ENCODE measurements around the gene SHCBP1L. TPM values are rescaled to one million over a fixed set of nuclear protein-coding genes. Genes with fewer than 3 reads are reported as not detected.

Gene SHCBP1L
- polyA plus RNA-seq: not detected
- long read RNA-seq, donor 1: 0 reads
- long read RNA-seq, donor 2: 0 reads
- long read RNA-seq, donor 3: 0 reads
- long read RNA-seq, donor 4: 0 reads
- long read RNA-seq, donor 5: 0 reads
- long read RNA-seq, donor 6: 0 reads
- long read RNA-seq, donor 7: 0 reads
- long read RNA-seq, donor 8: 0 reads
- long read RNA-seq, donor 9: 0 reads
- long read RNA-seq, donor 10: 0 reads

- FAIRE-seq (no peak), DNase-seq (peak in 1 of 2 donors; percentile 38)
- 37 to 55% (median 47%) methylated on average over 55 to 79 of the region's 79 CpGs for WGBS, 3 donors
- Histone ChIP-seq H3K4me1 (ENCODE audit: control insufficient read depth in 3 of 3, insufficient read depth in 2 of 3, low read depth in 1 of 3, low read length in 2 of 3) (peaks cover 0 to 5% (median 0%) of the 10 kb centered on the region in 3 donors), H3K4me3 (ENCODE audit: low read depth in 1 of 3, low read length in 3 of 3) (no peak within 1 kb of the TSS), H3K9me3 (ENCODE audit: control insufficient read depth in 2 of 2, insufficient read depth in 1 of 2, low read depth in 1 of 2, low read length in 1 of 2) (no peaks in the 10 kb centered on the region), H3K27ac (ENCODE audit: low read depth in 1 of 3, low read length in 2 of 3) (no peak within 1 kb of the TSS), H3K27me3 (ENCODE audit: control insufficient read depth in 3 of 3, insufficient read depth in 3 of 3, low read length in 3 of 3) (peaks cover 0 to 20% (median 4%) of the 10 kb centered on the region in 3 donors), H3K36me3 (ENCODE audit: control insufficient read depth in 3 of 3, insufficient read depth in 2 of 3, low read depth in 1 of 3, low read length in 3 of 3) (no peaks in the 10 kb centered on the region)
Observed at GRCh38 chr1:182952677-182953444, at the start of gene SHCBP1L. Gene SHCBP1L (minus strand): TSS chr1:182953166. CDS start chr1:182953133, 33 bp downstream.

GRCh38 chr1:183002267-183002666 is 49.3 kb upstream of the SHCBP1L start:
- Histone ChIP-seq H3K27ac (ENCODE audit: low read depth in 1 of 3, low read length in 2 of 3) (no peak overlapping the region), H3K27me3 (ENCODE audit: control insufficient read depth in 3 of 3, insufficient read depth in 3 of 3, low read length in 3 of 3) (peaks cover 0 to 5% (median 0%) of the 10 kb centered on the region in 3 donors), H3K9me3 (ENCODE audit: control insufficient read depth in 2 of 2, insufficient read depth in 1 of 2, low read depth in 1 of 2, low read length in 1 of 2) (no peaks in the 10 kb centered on the region), H3K4me1 (ENCODE audit: control insufficient read depth in 3 of 3, insufficient read depth in 2 of 3, low read depth in 1 of 3, low read length in 2 of 3) (peaks cover 0 to 4% (median 0%) of the 10 kb centered on the region in 3 donors), H3K4me3 (ENCODE audit: low read depth in 1 of 3, low read length in 3 of 3) (no peak overlapping the region), H3K36me3 (ENCODE audit: control insufficient read depth in 3 of 3, insufficient read depth in 2 of 3, low read depth in 1 of 3, low read length in 3 of 3) (no peaks in the 10 kb centered on the region)
- FAIRE-seq: no peak
- no peak for DNase-seq

GRCh38 chr1:183000167-183000962 is 47.4 kb upstream of the SHCBP1L start:
- Histone ChIP-seq H3K4me1 (ENCODE audit: control insufficient read depth in 3 of 3, insufficient read depth in 2 of 3, low read depth in 1 of 3, low read length in 2 of 3) (peaks cover 0 to 4% (median 0%) of the 10 kb centered on the region in 3 donors), H3K27me3 (ENCODE audit: control insufficient read depth in 3 of 3, insufficient read depth in 3 of 3, low read length in 3 of 3) (peaks cover 0 to 5% (median 0%) of the 10 kb centered on the region in 3 donors), H3K27ac (ENCODE audit: low read depth in 1 of 3, low read length in 2 of 3) (no peak overlapping the region), H3K9me3 (ENCODE audit: control insufficient read depth in 2 of 2, insufficient read depth in 1 of 2, low read depth in 1 of 2, low read length in 1 of 2) (no peaks in the 10 kb centered on the region), H3K4me3 (ENCODE audit: low read depth in 1 of 3, low read length in 3 of 3) (no peak overlapping the region), H3K36me3 (ENCODE audit: control insufficient read depth in 3 of 3, insufficient read depth in 2 of 3, low read depth in 1 of 3, low read length in 3 of 3) (no peaks in the 10 kb centered on the region)
- no peak for DNase-seq
- 72 to 81% (median 77%) methylated on average over 4 of the region's 4 CpGs for WGBS, 3 donors
- FAIRE-seq: no peak

- Histone ChIP-seq H3K9me3 (ENCODE audit: control insufficient read depth in 2 of 2, insufficient read depth in 1 of 2, low read depth in 1 of 2, low read length in 1 of 2) (no peaks in the 10 kb centered on the region), H3K27ac (ENCODE audit: low read depth in 1 of 3, low read length in 2 of 3) (no peak overlapping the region), H3K4me1 (ENCODE audit: control insufficient read depth in 3 of 3, insufficient read depth in 2 of 3, low read depth in 1 of 3, low read length in 2 of 3) (peaks cover 0 to 4% (median 0%) of the 10 kb centered on the region in 3 donors), H3K27me3 (ENCODE audit: control insufficient read depth in 3 of 3, insufficient read depth in 3 of 3, low read length in 3 of 3) (no peaks in the 10 kb centered on the region), H3K4me3 (ENCODE audit: low read depth in 1 of 3, low read length in 3 of 3) (no peak overlapping the region), H3K36me3 (ENCODE audit: control insufficient read depth in 3 of 3, insufficient read depth in 2 of 3, low read depth in 1 of 3, low read length in 3 of 3) (no peaks in the 10 kb centered on the region)
- FAIRE-seq: no peak
- no peak for DNase-seq
Observed at GRCh38 chr1:182998482-182998881, 45.5 kb upstream of the SHCBP1L start.

GRCh38 chr1:182996816-182997215 is 43.9 kb upstream of the SHCBP1L start:
- Histone ChIP-seq H3K27me3 (ENCODE audit: control insufficient read depth in 3 of 3, insufficient read depth in 3 of 3, low read length in 3 of 3) (no peaks in the 10 kb centered on the region), H3K9me3 (ENCODE audit: control insufficient read depth in 2 of 2, insufficient read depth in 1 of 2, low read depth in 1 of 2, low read length in 1 of 2) (no peaks in the 10 kb centered on the region), H3K4me1 (ENCODE audit: control insufficient read depth in 3 of 3, insufficient read depth in 2 of 3, low read depth in 1 of 3, low read length in 2 of 3) (no peaks in the 10 kb centered on the region), H3K36me3 (ENCODE audit: control insufficient read depth in 3 of 3, insufficient read depth in 2 of 3, low read depth in 1 of 3, low read length in 3 of 3) (no peaks in the 10 kb centered on the region), H3K27ac (ENCODE audit: low read depth in 1 of 3, low read length in 2 of 3) (no peak overlapping the region), H3K4me3 (ENCODE audit: low read depth in 1 of 3, low read length in 3 of 3) (no peak overlapping the region)
- no peak for DNase-seq
- no peak for FAIRE-seq
- 68 to 89% (median 69%) methylated on average over 1 of the region's 1 CpG for WGBS, 3 donors

GRCh38 chr1:182995894-182996293 is 42.9 kb upstream of the SHCBP1L start:
- 57 to 69% (median 68%) methylated on average over 4 of the region's 4 CpGs for WGBS, 3 donors
- Histone ChIP-seq H3K36me3 (ENCODE audit: control insufficient read depth in 3 of 3, insufficient read depth in 2 of 3, low read depth in 1 of 3, low read length in 3 of 3) (no peaks in the 10 kb centered on the region), H3K4me1 (ENCODE audit: control insufficient read depth in 3 of 3, insufficient read depth in 2 of 3, low read depth in 1 of 3, low read length in 2 of 3) (no peaks in the 10 kb centered on the region), H3K9me3 (ENCODE audit: control insufficient read depth in 2 of 2, insufficient read depth in 1 of 2, low read depth in 1 of 2, low read length in 1 of 2) (no peaks in the 10 kb centered on the region), H3K27me3 (ENCODE audit: control insufficient read depth in 3 of 3, insufficient read depth in 3 of 3, low read length in 3 of 3) (no peaks in the 10 kb centered on the region), H3K4me3 (ENCODE audit: low read depth in 1 of 3, low read length in 3 of 3) (no peak overlapping the region), H3K27ac (ENCODE audit: low read depth in 1 of 3, low read length in 2 of 3) (no peak overlapping the region)
- FAIRE-seq: no peak
- DNase-seq: no peak

GRCh38 chr1:182993746-182994145 is 40.8 kb upstream of the SHCBP1L start:
- Histone ChIP-seq H3K27ac (ENCODE audit: low read depth in 1 of 3, low read length in 2 of 3) (no peak overlapping the region), H3K27me3 (ENCODE audit: control insufficient read depth in 3 of 3, insufficient read depth in 3 of 3, low read length in 3 of 3) (no peaks in the 10 kb centered on the region), H3K36me3 (ENCODE audit: control insufficient read depth in 3 of 3, insufficient read depth in 2 of 3, low read depth in 1 of 3, low read length in 3 of 3) (no peaks in the 10 kb centered on the region), H3K4me3 (ENCODE audit: low read depth in 1 of 3, low read length in 3 of 3) (no peak overlapping the region), H3K4me1 (ENCODE audit: control insufficient read depth in 3 of 3, insufficient read depth in 2 of 3, low read depth in 1 of 3, low read length in 2 of 3) (no peaks in the 10 kb centered on the region), H3K9me3 (ENCODE audit: control insufficient read depth in 2 of 2, insufficient read depth in 1 of 2, low read depth in 1 of 2, low read length in 1 of 2) (no peaks in the 10 kb centered on the region)
- no peak for FAIRE-seq
- DNase-seq: no peak

- H3K27ac ChIP-seq (ENCODE audit: low read depth in 1 of 3, low read length in 2 of 3): no peak overlapping the region
- no peaks in the 10 kb centered on the region for H3K9me3 ChIP-seq (ENCODE audit: control insufficient read depth in 2 of 2, insufficient read depth in 1 of 2, low read depth in 1 of 2, low read length in 1 of 2)
- WGBS, 3 donors: 81 to 84% (median 82%) methylated on average over 7 of the region's 7 CpGs
- H3K4me1 ChIP-seq (ENCODE audit: control insufficient read depth in 3 of 3, insufficient read depth in 2 of 3, low read depth in 1 of 3, low read length in 2 of 3): no peaks in the 10 kb centered on the region
- DNase-seq: no peak
- FAIRE-seq: no peak
- no peaks in the 10 kb centered on the region for H3K36me3 ChIP-seq (ENCODE audit: control insufficient read depth in 3 of 3, insufficient read depth in 2 of 3, low read depth in 1 of 3, low read length in 3 of 3)
- H3K4me3 ChIP-seq (ENCODE audit: low read depth in 1 of 3, low read length in 3 of 3): no peak overlapping the region
- H3K27me3 ChIP-seq (ENCODE audit: control insufficient read depth in 3 of 3, insufficient read depth in 3 of 3, low read length in 3 of 3): no peaks in the 10 kb centered on the region
Observed at GRCh38 chr1:182990413-182991144, 37.6 kb upstream of the SHCBP1L start.

All from small intestine (tissue), 16 donors.